ENCODE results near the gene IGF2R.
"Not testable (repeated sequence)": the region's sequence is repeated elsewhere in the genome, so short reads cannot be mapped to it uniquely, and the experiment has no call there.

The IGF2R gene

GRCh38 chr6:160000280-160000704, 31.4 kb downstream of the IGF2R start:
- Histone ChIP-seq H3K9me3 (ENCODE audit: low read length) (peaks cover 33% of the 10 kb centered on the region), H3K4me1 (ENCODE audit: insufficient read depth, low read length) (no peaks in the 10 kb centered on the region), H3K36me3 (ENCODE audit: insufficient read depth, low read length) (peaks cover 22% of the 10 kb centered on the region), H2AFZ (ENCODE audit: low read depth, low read length) (no peak overlapping the region), H3K27me3 (ENCODE audit: insufficient read depth, low read length) (no peaks in the 10 kb centered on the region), H3K4me3 (ENCODE audit: low read length) (no peak overlapping the region)

GRCh38 chr6:160000893-160001427, 32.1 kb downstream of the IGF2R start:
- not testable (repeated sequence) for H3K4me3 ChIP-seq (ENCODE audit: low read length); H3K4me1 ChIP-seq (ENCODE audit: insufficient read depth, low read length); H3K27me3 ChIP-seq (ENCODE audit: insufficient read depth, low read length); H2AFZ ChIP-seq (ENCODE audit: low read depth, low read length)
- Histone ChIP-seq H3K9me3 (ENCODE audit: low read length) (peaks cover 36% of the 10 kb centered on the region), H3K36me3 (ENCODE audit: insufficient read depth, low read length) (peaks cover 22% of the 10 kb centered on the region)

- Histone ChIP-seq H2AFZ (ENCODE audit: low read depth, low read length) (no peak overlapping the region), H3K4me3 (ENCODE audit: low read length) (no peak overlapping the region), H3K9me3 (ENCODE audit: low read length) (peaks cover 30% of the 10 kb centered on the region), H3K27me3 (ENCODE audit: insufficient read depth, low read length) (no peaks in the 10 kb centered on the region), H3K36me3 (ENCODE audit: insufficient read depth, low read length) (peaks cover 14% of the 10 kb centered on the region), H3K4me1 (ENCODE audit: insufficient read depth, low read length) (no peaks in the 10 kb centered on the region)
Observed at GRCh38 chr6:160002882-160003281, 34.0 kb downstream of the IGF2R start.

- no peak overlapping the region for H2AFZ ChIP-seq (ENCODE audit: low read depth, low read length)
- peaks cover 30% of the 10 kb centered on the region for H3K9me3 ChIP-seq (ENCODE audit: low read length)
- no peaks in the 10 kb centered on the region for H3K4me1 ChIP-seq (ENCODE audit: insufficient read depth, low read length)
- H3K4me3 ChIP-seq (ENCODE audit: low read length): no peak overlapping the region
- H3K36me3 ChIP-seq (ENCODE audit: insufficient read depth, low read length): peaks cover 15% of the 10 kb centered on the region
- no peaks in the 10 kb centered on the region for H3K27me3 ChIP-seq (ENCODE audit: insufficient read depth, low read length)
Observed at GRCh38 chr6:160004018-160004417, 35.1 kb downstream of the IGF2R start.

- Histone ChIP-seq H3K27me3 (ENCODE audit: insufficient read depth, low read length) (no peaks in the 10 kb centered on the region), H3K4me3 (ENCODE audit: low read length) (no peak overlapping the region), H3K36me3 (ENCODE audit: insufficient read depth, low read length) (peaks cover 14% of the 10 kb centered on the region), H3K4me1 (ENCODE audit: insufficient read depth, low read length) (no peaks in the 10 kb centered on the region), H3K9me3 (ENCODE audit: low read length) (peaks cover 25% of the 10 kb centered on the region), H2AFZ (ENCODE audit: low read depth, low read length) (no peak overlapping the region)
Observed at GRCh38 chr6:160004419-160005175, 35.7 kb downstream of the IGF2R start.

GRCh38 chr6:160005211-160005610, 36.3 kb downstream of the IGF2R start:
- Histone ChIP-seq H2AFZ (ENCODE audit: low read depth, low read length) (no peak overlapping the region), H3K4me3 (ENCODE audit: low read length) (no peak overlapping the region), H3K4me1 (ENCODE audit: insufficient read depth, low read length) (no peaks in the 10 kb centered on the region), H3K27me3 (ENCODE audit: insufficient read depth, low read length) (no peaks in the 10 kb centered on the region), H3K9me3 (ENCODE audit: low read length) (peaks cover 22% of the 10 kb centered on the region), H3K36me3 (ENCODE audit: insufficient read depth, low read length) (peaks cover 19% of the 10 kb centered on the region)

GRCh38 chr6:160005861-160006540, 37.1 kb downstream of the IGF2R start:
- H2AFZ ChIP-seq (ENCODE audit: low read depth, low read length): no peak overlapping the region
- H3K4me1 ChIP-seq (ENCODE audit: insufficient read depth, low read length): no peaks in the 10 kb centered on the region
- peaks cover 26% of the 10 kb centered on the region for H3K36me3 ChIP-seq (ENCODE audit: insufficient read depth, low read length)
- no peaks in the 10 kb centered on the region for H3K27me3 ChIP-seq (ENCODE audit: insufficient read depth, low read length)
- H3K9me3 ChIP-seq (ENCODE audit: low read length): peaks cover 21% of the 10 kb centered on the region
- H3K4me3 ChIP-seq (ENCODE audit: low read length): no peak overlapping the region

- Histone ChIP-seq H3K4me1 (ENCODE audit: insufficient read depth, low read length) (no peaks in the 10 kb centered on the region), H3K4me3 (ENCODE audit: low read length) (no peak overlapping the region), H3K36me3 (ENCODE audit: insufficient read depth, low read length) (peaks cover 36% of the 10 kb centered on the region), H2AFZ (ENCODE audit: low read depth, low read length) (no peak overlapping the region), H3K27me3 (ENCODE audit: insufficient read depth, low read length) (no peaks in the 10 kb centered on the region), H3K9me3 (ENCODE audit: low read length) (peaks cover 21% of the 10 kb centered on the region)
Observed at GRCh38 chr6:160007145-160007544, 38.3 kb downstream of the IGF2R start.

GRCh38 chr6:160007611-160008010, 38.7 kb downstream of the IGF2R start:
- Histone ChIP-seq H3K4me3 (ENCODE audit: low read length) (no peak overlapping the region), H3K4me1 (ENCODE audit: insufficient read depth, low read length) (no peaks in the 10 kb centered on the region), H3K27me3 (ENCODE audit: insufficient read depth, low read length) (no peaks in the 10 kb centered on the region), H3K9me3 (ENCODE audit: low read length) (peaks cover 21% of the 10 kb centered on the region), H3K36me3 (ENCODE audit: insufficient read depth, low read length) (peaks cover 38% of the 10 kb centered on the region), H2AFZ (ENCODE audit: low read depth, low read length) (no peak overlapping the region)

GRCh38 chr6:160010067-160010466, 41.2 kb downstream of the IGF2R start:
- H3K4me1 ChIP-seq (ENCODE audit: insufficient read depth, low read length): no peaks in the 10 kb centered on the region
- H2AFZ ChIP-seq (ENCODE audit: low read depth, low read length): no peak overlapping the region
- H3K4me3 ChIP-seq (ENCODE audit: low read length): no peak overlapping the region
- H3K27me3 ChIP-seq (ENCODE audit: insufficient read depth, low read length): no peaks in the 10 kb centered on the region
- peaks cover 50% of the 10 kb centered on the region for H3K36me3 ChIP-seq (ENCODE audit: insufficient read depth, low read length)
- H3K9me3 ChIP-seq (ENCODE audit: low read length): peaks cover 13% of the 10 kb centered on the region

- H3K27me3 ChIP-seq (ENCODE audit: insufficient read depth, low read length): no peaks in the 10 kb centered on the region
- no peak overlapping the region for H3K4me3 ChIP-seq (ENCODE audit: low read length)
- H3K4me1 ChIP-seq (ENCODE audit: insufficient read depth, low read length): no peaks in the 10 kb centered on the region
- H3K9me3 ChIP-seq (ENCODE audit: low read length): peaks cover 6% of the 10 kb centered on the region
- H3K36me3 ChIP-seq (ENCODE audit: insufficient read depth, low read length): peaks cover 65% of the 10 kb centered on the region
- H2AFZ ChIP-seq (ENCODE audit: low read depth, low read length): no peak overlapping the region
Observed at GRCh38 chr6:160013987-160014868, 45.3 kb downstream of the IGF2R start.

GRCh38 chr6:160014869-160015182, 45.9 kb downstream of the IGF2R start:
- Histone ChIP-seq H3K4me3 (ENCODE audit: low read length) (no peak overlapping the region), H3K36me3 (ENCODE audit: insufficient read depth, low read length) (peaks cover 62% of the 10 kb centered on the region), H3K4me1 (ENCODE audit: insufficient read depth, low read length) (no peaks in the 10 kb centered on the region), H3K27me3 (ENCODE audit: insufficient read depth, low read length) (no peaks in the 10 kb centered on the region), H3K9me3 (ENCODE audit: low read length) (peaks cover 6% of the 10 kb centered on the region), H2AFZ (ENCODE audit: low read depth, low read length) (no peak overlapping the region)
